Chondrocyte (in vitro differentiated cells): ENCODE measurements around the gene MLIP. TPM values are rescaled to one million over a fixed set of nuclear protein-coding genes. Genes with fewer than 3 reads are reported as not detected.
A peak's percentile ranks its signal among the peaks of the same experiment; 100 is the strongest.

ENCODE experiments used
- DNase-seq: peaks from one replicate; pipeline ENCODE4 v3.0.0; 2021; ENCODE audit warnings: mixed read lengths, low spot score
- H3K27ac Mint-ChIP-seq: one replicate; pipeline ENCODE4 v1.8.0; 2021; ENCODE audit warnings: mild to moderate bottlenecking, moderate library complexity, mixed read lengths; ENCODE audit not compliant: unreplicated experiment
- H3K27me3 Mint-ChIP-seq: 2 replicates; pipeline ENCODE4 v1.8.0; 2021; ENCODE audit warnings: low read depth, mixed read lengths
- H3K36me3 Mint-ChIP-seq: 2 replicates; pipeline ENCODE4 v1.8.0; 2021; ENCODE audit warnings: low read depth, mixed read lengths
- H3K4me1 Mint-ChIP-seq: 2 replicates; pipeline ENCODE4 v1.8.0; 2021; ENCODE audit warnings: low read depth, mild to moderate bottlenecking, mixed read lengths
- H3K4me3 Mint-ChIP-seq: one replicate; pipeline ENCODE4 v1.8.0; 2021; ENCODE audit warnings: mild to moderate bottlenecking, moderate library complexity, mixed read lengths; ENCODE audit not compliant: unreplicated experiment
- H3K9me3 Mint-ChIP-seq: 2 replicates; pipeline ENCODE4 v1.8.0; 2021; ENCODE audit warnings: low read depth, mixed read lengths
- total RNA-seq: library from RNA; stranded (reverse); gene quantifications from 3 replicates; pipeline ENCODE4 v1.2.1, GENCODE V29; 2021
- TF ChIP-seq, protein P1 (sequence below): fragments of 200-600 bp; sonication (generic); IDR thresholded peaks from 2 replicates; pipeline ENCODE4 v1.5.0; 2021; ENCODE audit warnings: antibody characterized with exemption, mild to moderate bottlenecking, moderate library complexity

Gene MLIP
- total RNA-seq, 1 donor from 2014 or later: not detected

GRCh38 chr6:54109586-54109985 is 1.7 kb upstream of the MLIP start:
- Mint-ChIP-seq H3K27me3 (peaks cover 4% of the 10 kb centered on the region), H3K36me3 (peaks cover 3% of the 10 kb centered on the region), H3K4me1 (peaks cover 30% of the 10 kb centered on the region), H3K27ac (no peak overlapping the region), H3K4me3 (no peak overlapping the region), H3K9me3 (peaks cover 5% of the 10 kb centered on the region)
- no peak for DNase-seq
- TF ChIP-seq, protein P1, sequence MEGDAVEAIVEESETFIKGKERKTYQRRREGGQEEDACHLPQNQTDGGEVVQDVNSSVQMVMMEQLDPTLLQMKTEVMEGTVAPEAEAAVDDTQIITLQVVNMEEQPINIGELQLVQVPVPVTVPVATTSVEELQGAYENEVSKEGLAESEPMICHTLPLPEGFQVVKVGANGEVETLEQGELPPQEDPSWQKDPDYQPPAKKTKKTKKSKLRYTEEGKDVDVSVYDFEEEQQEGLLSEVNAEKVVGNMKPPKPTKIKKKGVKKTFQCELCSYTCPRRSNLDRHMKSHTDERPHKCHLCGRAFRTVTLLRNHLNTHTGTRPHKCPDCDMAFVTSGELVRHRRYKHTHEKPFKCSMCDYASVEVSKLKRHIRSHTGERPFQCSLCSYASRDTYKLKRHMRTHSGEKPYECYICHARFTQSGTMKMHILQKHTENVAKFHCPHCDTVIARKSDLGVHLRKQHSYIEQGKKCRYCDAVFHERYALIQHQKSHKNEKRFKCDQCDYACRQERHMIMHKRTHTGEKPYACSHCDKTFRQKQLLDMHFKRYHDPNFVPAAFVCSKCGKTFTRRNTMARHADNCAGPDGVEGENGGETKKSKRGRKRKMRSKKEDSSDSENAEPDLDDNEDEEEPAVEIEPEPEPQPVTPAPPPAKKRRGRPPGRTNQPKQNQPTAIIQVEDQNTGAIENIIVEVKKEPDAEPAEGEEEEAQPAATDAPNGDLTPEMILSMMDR: no peak

GRCh38 chr6:54112151-54112650 is 958 bp downstream of the MLIP start:
- H3K9me3 Mint-ChIP-seq: peaks cover 9% of the 10 kb centered on the region
- peak overlapping the region; percentile 76 for H3K27ac Mint-ChIP-seq
- peaks cover 4% of the 10 kb centered on the region for H3K36me3 Mint-ChIP-seq
- DNase-seq: no peak
- H3K4me3 Mint-ChIP-seq: no peak overlapping the region
- peaks cover 30% of the 10 kb centered on the region for H3K4me1 Mint-ChIP-seq
- H3K27me3 Mint-ChIP-seq: peaks cover 2% of the 10 kb centered on the region
- TF ChIP-seq, protein P1: no peak

- TF ChIP-seq, protein P1: no peak
- no peak overlapping the region for H3K27ac Mint-ChIP-seq
- peaks cover 15% of the 10 kb centered on the region for H3K9me3 Mint-ChIP-seq
- H3K36me3 Mint-ChIP-seq: peaks cover 8% of the 10 kb centered on the region
- H3K4me1 Mint-ChIP-seq: peaks cover 26% of the 10 kb centered on the region
- no peaks in the 10 kb centered on the region for H3K27me3 Mint-ChIP-seq
- DNase-seq: no peak
- H3K4me3 Mint-ChIP-seq: no peak overlapping the region
Observed at GRCh38 chr6:54114991-54115390, 3.7 kb downstream of the MLIP start.

DNA sequence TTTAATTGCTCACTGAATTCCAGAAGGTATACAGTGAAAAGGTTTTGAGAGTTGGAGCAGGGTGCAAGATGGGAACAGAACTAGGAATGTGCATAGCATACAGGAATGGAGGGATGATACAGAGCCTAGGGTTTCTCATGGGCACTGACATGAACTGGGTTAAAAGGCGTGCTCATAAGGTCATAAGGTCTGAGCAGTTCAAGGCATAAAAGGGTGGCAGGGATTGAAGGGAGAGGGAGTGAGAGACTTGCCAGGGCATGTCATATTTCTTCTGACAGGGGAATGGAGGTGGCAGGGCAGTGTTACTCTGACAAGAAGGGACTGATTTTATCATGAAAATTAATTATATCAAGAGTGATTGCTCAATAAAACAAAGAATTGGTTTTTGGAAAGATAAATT is 4.7 kb downstream of the MLIP start:
- H3K27ac Mint-ChIP-seq: no peak overlapping the region

GRCh38 chr6:54118117-54118516 is 6.9 kb downstream of the MLIP start:
- Mint-ChIP-seq H3K36me3 (peaks cover 8% of the 10 kb centered on the region), H3K9me3 (peaks cover 15% of the 10 kb centered on the region), H3K4me1 (peaks cover 10% of the 10 kb centered on the region), H3K27me3 (no peaks in the 10 kb centered on the region), H3K4me3 (no peak overlapping the region), H3K27ac (no peak overlapping the region)
- TF ChIP-seq, protein P1: no peak
- DNase-seq: no peak

More for the DNA sequence above, 4.7 kb downstream of the MLIP start:
- Mint-ChIP-seq H3K27me3 (no peaks in the 10 kb centered on the region), H3K36me3 (peaks cover 8% of the 10 kb centered on the region), H3K4me3 (no peak overlapping the region), H3K4me1 (peaks cover 26% of the 10 kb centered on the region), H3K9me3 (peaks cover 15% of the 10 kb centered on the region)
- TF ChIP-seq, protein P1: no peak
- DNase-seq: no peak
